Mucosa of descending colon (tissue), 3 donors: Measurements from ENCODE around the gene TRIL. TPM values are rescaled to one million over a fixed set of nuclear protein-coding genes. Genes with fewer than 3 reads are reported as not detected.

Experiments used
- ATAC-seq: fragments of 200-7000 bp; cut with Tn5 transposase; one replicate; pipeline ENCODE4 v1.9.1; 2020; ENCODE audit warnings: mild to moderate bottlenecking, moderate library complexity
- DNase-seq, 3 donors: peaks; one replicate each; pipeline ENCODE4 v3.0.0-alpha.2; 2020
- H3K36me3 ChIP-seq: fragments of 200-600 bp; one replicate; pipeline ENCODE4 v1.8.0; 2021; ENCODE audit warnings: low read depth, mild to moderate bottlenecking
- H3K4me1 ChIP-seq: fragments of 200-600 bp; one replicate; pipeline ENCODE4 v1.8.0; 2021; ENCODE audit warnings: low read depth, mild to moderate bottlenecking
- H3K4me3 ChIP-seq: fragments of 200-600 bp; one replicate; pipeline ENCODE4 v1.8.0; 2021; ENCODE audit warnings: mild to moderate bottlenecking
- H3K9me3 ChIP-seq: fragments of 200-600 bp; one replicate; pipeline ENCODE4 v1.8.0; 2021; ENCODE audit warnings: mild to moderate bottlenecking
- intact Hi-C, 2 donors: fragments of 100-400 bp; cut with DNase I in 1 of 2; cut with micrococcal nuclease in 1 of 2; formaldehyde crosslinking; loops; one replicate each; pipeline versions ENCODE4 v1.11.0 to v1.11.1; 2022; cut with DNase I, micrococcal nuclease
- total RNA-seq, 3 donors: library from RNA; stranded (reverse); fragmentation: NEBNext Ultra II Directional in 2 of 3; extraction: Animal tissue kit (Norgen Biotek cat#: 25700) in 2 of 3; gene quantifications; one replicate each; pipeline versions ENCODE4 v1.2.1 to v1.2.4, GENCODE V29; 2021 to 2023
- TF ChIP-seq, protein P1 (sequence below): fragments of 200-600 bp; IDR thresholded peaks from one replicate; pipeline ENCODE4 v1.8.0; 2022; ENCODE audit warnings: antibody characterized with exemption, mild to moderate bottlenecking
- donor health status: DM: no; HTN: no; CAD: no; lungs with moderate emphysema.
- donor health status: DM: no; HTN: no; CAD: no.
- donor health status: DM: no; HTN: yes; CAD: no.

The TRIL gene
- total RNA-seq, 3 donors from 2014 or later, result 0.96 to 2.2 (median 1.5) TPM

DNA sequence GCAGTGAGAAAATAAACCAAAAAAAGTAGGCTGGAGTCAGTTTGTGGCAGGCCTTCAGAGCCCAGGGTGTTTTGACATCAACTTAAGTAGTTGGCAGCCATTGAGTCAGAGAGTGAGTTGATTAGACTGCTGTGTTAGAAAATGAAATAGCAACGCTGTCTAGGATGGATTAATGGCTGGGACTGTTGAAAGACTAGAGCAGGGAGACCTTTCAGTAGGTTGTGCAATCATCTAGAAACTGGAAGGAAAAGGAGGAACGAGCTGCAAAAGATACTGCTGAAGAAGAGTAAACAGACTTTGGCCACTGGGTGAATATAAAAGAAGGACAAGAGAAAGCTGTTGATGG, 28.6 kb upstream of the TRIL start:
- H3K4me1 ChIP-seq, result peaks cover 3% of the 10 kb centered on the region
- no peaks in the 10 kb centered on the region for H3K36me3 ChIP-seq
- ATAC-seq (peak; percentile 62), DNase-seq (no peak)
- no peak overlapping the region for H3K4me3 ChIP-seq
- intact Hi-C loops, result no loop called here
- TF ChIP-seq, protein P1, sequence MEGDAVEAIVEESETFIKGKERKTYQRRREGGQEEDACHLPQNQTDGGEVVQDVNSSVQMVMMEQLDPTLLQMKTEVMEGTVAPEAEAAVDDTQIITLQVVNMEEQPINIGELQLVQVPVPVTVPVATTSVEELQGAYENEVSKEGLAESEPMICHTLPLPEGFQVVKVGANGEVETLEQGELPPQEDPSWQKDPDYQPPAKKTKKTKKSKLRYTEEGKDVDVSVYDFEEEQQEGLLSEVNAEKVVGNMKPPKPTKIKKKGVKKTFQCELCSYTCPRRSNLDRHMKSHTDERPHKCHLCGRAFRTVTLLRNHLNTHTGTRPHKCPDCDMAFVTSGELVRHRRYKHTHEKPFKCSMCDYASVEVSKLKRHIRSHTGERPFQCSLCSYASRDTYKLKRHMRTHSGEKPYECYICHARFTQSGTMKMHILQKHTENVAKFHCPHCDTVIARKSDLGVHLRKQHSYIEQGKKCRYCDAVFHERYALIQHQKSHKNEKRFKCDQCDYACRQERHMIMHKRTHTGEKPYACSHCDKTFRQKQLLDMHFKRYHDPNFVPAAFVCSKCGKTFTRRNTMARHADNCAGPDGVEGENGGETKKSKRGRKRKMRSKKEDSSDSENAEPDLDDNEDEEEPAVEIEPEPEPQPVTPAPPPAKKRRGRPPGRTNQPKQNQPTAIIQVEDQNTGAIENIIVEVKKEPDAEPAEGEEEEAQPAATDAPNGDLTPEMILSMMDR, result no peak
- H3K9me3 ChIP-seq, result no peaks in the 10 kb centered on the region

DNA sequence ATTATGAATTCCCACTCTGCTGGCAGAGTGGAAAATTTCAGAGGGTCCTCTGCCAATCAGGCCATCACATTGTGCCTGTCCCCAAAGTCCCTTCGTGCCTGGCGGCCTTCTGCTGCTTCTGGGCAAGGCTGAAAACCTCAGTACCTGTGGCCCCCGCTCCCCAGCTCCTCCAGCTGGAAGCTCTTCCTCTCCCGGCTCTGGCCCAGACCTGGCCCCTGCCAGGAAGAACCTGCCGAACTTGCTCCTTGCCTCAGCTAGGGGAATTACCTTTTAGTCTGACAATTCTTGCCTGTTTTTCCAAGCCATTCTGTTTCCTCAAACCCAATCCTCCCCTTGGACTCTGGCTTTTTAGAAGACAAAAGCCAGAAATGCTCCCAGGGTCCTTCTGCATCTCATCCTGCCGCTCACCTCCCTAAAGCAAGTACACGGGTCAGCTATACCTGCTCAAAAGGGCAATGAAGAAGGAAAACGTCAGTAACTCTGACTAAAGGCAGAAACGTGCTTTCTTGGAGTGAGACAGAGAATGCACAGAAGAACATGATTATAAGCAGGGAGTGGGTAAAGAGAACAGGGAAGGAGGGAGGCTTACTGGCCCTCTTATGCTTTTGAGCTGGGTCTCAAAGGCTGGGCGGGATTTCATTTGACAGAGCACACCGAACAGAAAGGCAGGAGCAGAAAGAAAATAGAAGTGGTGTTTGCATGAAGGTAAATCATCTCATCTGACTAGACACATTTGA, 28.1 kb upstream of the TRIL start:
- no peak for DNase-seq
- TF ChIP-seq, protein P1, result no peak
- Histone ChIP-seq H3K4me3 (no peak overlapping the region), H3K36me3 (no peaks in the 10 kb centered on the region), H3K4me1 (peaks cover 3% of the 10 kb centered on the region), H3K9me3 (no peaks in the 10 kb centered on the region)
- intact Hi-C loops, result no loop called here
- ATAC-seq, result no peak

DNA sequence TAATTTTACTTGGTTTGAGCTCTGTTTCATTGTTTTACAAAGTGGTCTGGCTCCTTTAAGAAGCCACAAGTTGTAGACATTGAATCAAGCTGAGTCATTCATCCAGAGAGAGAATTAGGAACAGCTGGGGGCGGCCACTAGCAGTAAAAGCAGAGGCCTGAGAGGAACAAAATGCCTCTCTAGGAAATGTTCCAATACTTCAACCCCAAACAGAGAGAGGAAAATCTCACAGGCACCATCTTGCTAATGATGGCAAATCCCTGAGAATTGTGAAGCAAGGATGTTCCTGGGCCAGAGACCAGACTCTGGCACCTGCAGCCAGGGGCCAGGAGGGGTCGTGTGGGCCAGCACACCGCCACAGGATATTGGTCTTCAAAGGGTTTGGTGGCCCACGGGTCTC, 26.5 kb upstream of the TRIL start:
- Histone ChIP-seq H3K4me3 (no peak overlapping the region), H3K4me1 (peaks cover 3% of the 10 kb centered on the region), H3K36me3 (no peaks in the 10 kb centered on the region), H3K9me3 (no peaks in the 10 kb centered on the region)
- intact Hi-C loops, result no loop called here
- DNase-seq (peak in 1 of 3 donors; percentile 42), ATAC-seq (peak; percentile 58)
- TF ChIP-seq, protein P1, result no peak

GRCh38 chr7:28984217-28984616, 26.1 kb upstream of the TRIL start:
- intact Hi-C loops, result no loop called here
- peaks cover 3% of the 10 kb centered on the region for H3K4me1 ChIP-seq

GRCh38 chr7:28983396-28984190, 25.5 kb upstream of the TRIL start:
- no peak for DNase-seq
- H3K36me3 ChIP-seq, result no peaks in the 10 kb centered on the region
- intact Hi-C loops, result no loop called here
- TF ChIP-seq, protein P1, result no peak
- ATAC-seq, result no peak
- no peak overlapping the region for H3K4me3 ChIP-seq
- no peaks in the 10 kb centered on the region for H3K9me3 ChIP-seq
- peaks cover 3% of the 10 kb centered on the region for H3K4me1 ChIP-seq

More at GRCh38 chr7:28984217-28984616, 26.1 kb upstream of the TRIL start:
- ATAC-seq (no peak), DNase-seq (no peak)
- TF ChIP-seq, protein P1, result no peak
- Histone ChIP-seq H3K4me3 (no peak overlapping the region), H3K36me3 (no peaks in the 10 kb centered on the region), H3K9me3 (no peaks in the 10 kb centered on the region)
